WTC11 (cell line): ENCODE measurements around the gene SHISA7.

ENCODE experiments used
- CTCF ChIP-seq: fragments of 200-600 bp; IDR thresholded peaks from 2 replicates; pipeline ENCODE4 v1.8.0; 2022; ENCODE audit warnings: antibody characterized with exemption
- ELF4 ChIP-seq: sonication (generic); formaldehyde crosslinking; IDR thresholded peaks from 2 replicates; pipeline ENCODE4 v1.8.1; 2022; ENCODE audit warnings: low read depth, mild to moderate bottlenecking, moderate library complexity, missing genetic modification reagents
- JUN ChIP-seq: sonication (generic); formaldehyde crosslinking; IDR thresholded peaks from 2 replicates; pipeline ENCODE4 v1.8.0; 2023; ENCODE audit warnings: mild to moderate bottlenecking, missing genetic modification reagents
- TEAD4 ChIP-seq: sonication (generic); formaldehyde crosslinking; IDR thresholded peaks from 2 replicates; pipeline ENCODE4 v1.8.0; 2022; ENCODE audit warnings: mild to moderate bottlenecking, missing genetic modification reagents
- TF ChIP-seq, protein P1 (sequence below): sonication (generic); formaldehyde crosslinking; IDR thresholded peaks from 2 replicates; pipeline ENCODE4 v1.8.1; 2023; ENCODE audit warnings: mild to moderate bottlenecking, moderate library complexity, missing genetic modification reagents
- TF ChIP-seq, protein P2 (sequence below): sonication (generic); formaldehyde crosslinking; IDR thresholded peaks from 2 replicates; pipeline ENCODE4 v1.8.1; 2022; ENCODE audit warnings: mild to moderate bottlenecking, missing genetic modification reagents, moderate library complexity, borderline replicate concordance

DNA sequence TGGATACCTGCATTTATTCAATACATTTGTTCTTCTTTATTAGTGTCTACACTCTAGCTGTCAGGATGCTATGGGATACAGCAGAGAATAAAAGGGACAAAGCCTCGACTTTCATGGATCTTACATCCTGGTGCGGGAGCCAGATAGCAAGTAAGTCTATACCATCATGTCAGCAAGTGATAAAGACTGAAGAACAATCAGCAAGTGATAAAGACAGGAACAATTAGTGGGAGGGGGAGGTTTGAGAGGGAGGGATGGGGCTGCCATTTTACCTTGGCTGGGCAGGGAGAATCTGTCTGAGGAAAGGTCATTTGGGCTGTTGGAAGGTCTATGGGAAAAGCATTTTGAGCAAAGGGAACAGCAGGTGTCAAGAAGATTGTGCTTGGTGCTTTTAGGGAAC, 32.9 kb downstream of the SHISA7 start:
- TF ChIP-seq TEAD4 (CRISPR knock-in tag) (no peak), CTCF (no peak), ELF4 (CRISPR knock-in tag) (no peak), JUN (CRISPR knock-in tag) (no peak)
- TF ChIP-seq, protein P1, sequence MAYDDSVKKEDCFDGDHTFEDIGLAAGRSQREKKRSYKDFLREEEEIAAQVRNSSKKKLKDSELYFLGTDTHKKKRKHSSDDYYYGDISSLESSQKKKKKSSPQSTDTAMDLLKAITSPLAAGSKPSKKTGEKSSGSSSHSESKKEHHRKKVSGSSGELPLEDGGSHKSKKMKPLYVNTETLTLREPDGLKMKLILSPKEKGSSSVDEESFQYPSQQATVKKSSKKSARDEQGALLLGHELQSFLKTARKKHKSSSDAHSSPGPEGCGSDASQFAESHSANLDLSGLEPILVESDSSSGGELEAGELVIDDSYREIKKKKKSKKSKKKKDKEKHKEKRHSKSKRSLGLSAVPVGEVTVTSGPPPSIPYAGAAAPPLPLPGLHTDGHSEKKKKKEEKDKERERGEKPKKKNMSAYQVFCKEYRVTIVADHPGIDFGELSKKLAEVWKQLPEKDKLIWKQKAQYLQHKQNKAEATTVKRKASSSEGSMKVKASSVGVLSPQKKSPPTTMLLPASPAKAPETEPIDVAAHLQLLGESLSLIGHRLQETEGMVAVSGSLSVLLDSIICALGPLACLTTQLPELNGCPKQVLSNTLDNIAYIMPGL (CRISPR knock-in tag): no peak
- TF ChIP-seq, protein P2, sequence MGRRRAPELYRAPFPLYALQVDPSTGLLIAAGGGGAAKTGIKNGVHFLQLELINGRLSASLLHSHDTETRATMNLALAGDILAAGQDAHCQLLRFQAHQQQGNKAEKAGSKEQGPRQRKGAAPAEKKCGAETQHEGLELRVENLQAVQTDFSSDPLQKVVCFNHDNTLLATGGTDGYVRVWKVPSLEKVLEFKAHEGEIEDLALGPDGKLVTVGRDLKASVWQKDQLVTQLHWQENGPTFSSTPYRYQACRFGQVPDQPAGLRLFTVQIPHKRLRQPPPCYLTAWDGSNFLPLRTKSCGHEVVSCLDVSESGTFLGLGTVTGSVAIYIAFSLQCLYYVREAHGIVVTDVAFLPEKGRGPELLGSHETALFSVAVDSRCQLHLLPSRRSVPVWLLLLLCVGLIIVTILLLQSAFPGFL (CRISPR knock-in tag): no peak
